Trophoblast cell (in vitro differentiated cells and primary cell): Measurements from ENCODE around the gene TRIM9.

ENCODE experiments used
- DNase-seq, 2 donors: peaks; one replicate each; pipeline ENCODE4 v3.0.0-alpha.2; 2016
- H2AFZ ChIP-seq: 2 replicates; pipeline ENCODE4 v1.6.1; 2013; ENCODE audit warnings: low read length, moderate library complexity, mild to moderate bottlenecking; ENCODE audit not compliant: insufficient read depth, poor library complexity
- H2AK5ac ChIP-seq: 2 replicates; pipeline ENCODE4 v1.6.1; 2013; ENCODE audit warnings: mild to moderate bottlenecking, low read length
- H2BK120ac ChIP-seq: 2 replicates; pipeline ENCODE4 v1.6.1; 2013; ENCODE audit warnings: low read length, mild to moderate bottlenecking, moderate library complexity; ENCODE audit not compliant: insufficient read depth, poor library complexity
- H2BK12ac ChIP-seq: 2 replicates; pipeline ENCODE4 v1.6.1; 2013; ENCODE audit warnings: mild to moderate bottlenecking, low read length, moderate library complexity
- H2BK5ac ChIP-seq: 2 replicates; pipeline ENCODE4 v1.6.1; 2013; ENCODE audit warnings: low read length, low read depth, moderate library complexity, mild to moderate bottlenecking; ENCODE audit not compliant: poor library complexity
- H3K14ac ChIP-seq: 2 replicates; pipeline ENCODE4 v1.6.1; 2013; ENCODE audit warnings: mild to moderate bottlenecking, low read length
- H3K18ac ChIP-seq: 2 replicates; pipeline ENCODE4 v1.6.1; 2013; ENCODE audit warnings: mild to moderate bottlenecking, low read length
- H3K23ac ChIP-seq: 2 replicates; pipeline ENCODE4 v1.6.1; 2013; ENCODE audit warnings: low read length
- H3K27ac ChIP-seq: 2 replicates; pipeline ENCODE4 v1.5.1; 2013; ENCODE audit warnings: low read depth, mild to moderate bottlenecking, inconsistent platforms, low read length, moderate library complexity
- H3K27me3 ChIP-seq: 2 replicates; pipeline ENCODE4 v1.6.1; 2013; ENCODE audit warnings: inconsistent platforms, mild to moderate bottlenecking, low read length, moderate library complexity; ENCODE audit not compliant: insufficient read depth
- H3K36me3 ChIP-seq, 2 experiments: 1 replicate in 1 of 2; 2 replicates in 1 of 2; pipeline ENCODE4 v1.6.1; 2013; ENCODE audit warnings: low read length in 2 of 2, mild to moderate bottlenecking in 2 of 2, moderate library complexity in 1 of 2; ENCODE audit not compliant: insufficient read depth in 2 of 2, control insufficient read depth in 1 of 2
- H3K4ac ChIP-seq: 2 replicates; pipeline ENCODE4 v1.6.1; 2013; ENCODE audit warnings: low read depth, mild to moderate bottlenecking, low read length, moderate library complexity
- H3K4me1 ChIP-seq, 2 experiments: 1 replicate in 1 of 2; 2 replicates in 1 of 2; pipeline ENCODE4 v1.6.1; 2013; ENCODE audit warnings: low read length in 2 of 2, mild to moderate bottlenecking in 2 of 2, moderate library complexity in 1 of 2; ENCODE audit not compliant: insufficient read depth in 2 of 2, control insufficient read depth in 1 of 2
- H3K4me2 ChIP-seq: 2 replicates; pipeline ENCODE4 v1.6.1; 2013; ENCODE audit warnings: inconsistent platforms, mild to moderate bottlenecking, low read length, moderate library complexity
- H3K4me3 ChIP-seq: 2 replicates; pipeline ENCODE4 v1.5.1; 2013; ENCODE audit warnings: mild to moderate bottlenecking, low read depth, low read length, inconsistent platforms
- H3K79me1 ChIP-seq: one replicate; pipeline ENCODE4 v1.6.1; 2013; ENCODE audit warnings: low read length
- H3K79me2 ChIP-seq: 2 replicates; pipeline ENCODE4 v1.6.1; 2013; ENCODE audit warnings: low read length, mild to moderate bottlenecking; ENCODE audit not compliant: control insufficient read depth, insufficient read depth, poor library complexity
- H3K9ac ChIP-seq: 2 replicates; pipeline ENCODE4 v1.6.1; 2013; ENCODE audit warnings: mild to moderate bottlenecking, low read length
- H3K9me3 ChIP-seq: 2 replicates; pipeline ENCODE4 v1.6.1; 2013; ENCODE audit warnings: low read depth, mild to moderate bottlenecking, control low read depth, inconsistent platforms, low read length; ENCODE audit not compliant: insufficient read depth
- H4K12ac ChIP-seq: 2 replicates; pipeline ENCODE4 v1.6.1; 2013; ENCODE audit warnings: low read depth, mild to moderate bottlenecking, low read length, moderate library complexity
- H4K8ac ChIP-seq: 2 replicates; pipeline ENCODE4 v1.6.1; 2013; ENCODE audit warnings: low read depth, mild to moderate bottlenecking, low read length, moderate library complexity
- H4K91ac ChIP-seq: one replicate; pipeline ENCODE4 v1.6.1; 2013; ENCODE audit warnings: low read depth, mild to moderate bottlenecking, low read length, moderate library complexity
- WGBS: extraction: QIAGEN DNeasy Blood & Tissue Kit; methylation state at CpG from one replicate; pipeline ENCODE4 v1.1.7; 2013; ENCODE audit warnings: missing lambda C conversion rate; ENCODE audit not compliant: insufficient read length, insufficient coverage; ENCODE audit errors: extremely low coverage; 5-methylcytosine and 5-hydroxymethylcytosine counted together

Gene TRIM9

DNA sequence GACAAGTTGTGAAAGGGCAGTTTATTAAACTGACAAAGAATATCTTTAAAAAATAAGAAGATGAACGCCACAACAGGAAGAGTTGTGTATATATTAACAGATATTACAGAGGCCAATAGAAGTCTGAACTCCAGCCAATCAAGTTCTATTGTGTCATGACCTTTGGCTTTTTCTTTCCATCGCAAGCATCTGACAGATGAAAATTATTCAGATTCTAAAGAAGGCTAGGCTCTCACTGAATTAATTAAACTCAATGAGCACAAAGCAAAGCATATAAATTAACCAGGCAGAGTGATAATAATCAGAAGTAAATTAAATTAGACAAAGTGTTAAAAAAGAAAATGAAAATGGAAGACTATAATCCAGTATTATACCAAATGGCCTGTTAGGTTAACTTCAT lies 88.6 kb downstream of the TRIM9 start:
- Histone ChIP-seq H4K12ac (no peak overlapping the region), H3K23ac (no peak overlapping the region), H2AK5ac (no peak overlapping the region), H3K79me2 (no peaks in the 10 kb centered on the region), H4K8ac (no peak overlapping the region), H2BK5ac (no peak overlapping the region), H3K9ac (no peak overlapping the region), H3K4me2 (no peak overlapping the region), H3K14ac (no peak overlapping the region), H3K79me1 (no peaks in the 10 kb centered on the region), H3K36me3 (no peaks in the 10 kb centered on the region), H3K18ac (no peak overlapping the region), H3K27me3 (no peaks in the 10 kb centered on the region), H3K4ac (no peak overlapping the region), H4K91ac (no peak overlapping the region), H3K4me3 (no peak overlapping the region), H3K9me3 (no peaks in the 10 kb centered on the region), H2BK120ac (no peak overlapping the region), H3K27ac (no peak overlapping the region), H2BK12ac (no peak overlapping the region), H3K4me1 (peaks cover 0 to 5% of the 10 kb centered on the region in 2 experiments), H2AFZ (no peak overlapping the region)
- WGBS: no CpG with 5 or more reads among the region's 2 CpGs
- peak in 1 of 2 donors; percentile 5 for DNase-seq

DNA sequence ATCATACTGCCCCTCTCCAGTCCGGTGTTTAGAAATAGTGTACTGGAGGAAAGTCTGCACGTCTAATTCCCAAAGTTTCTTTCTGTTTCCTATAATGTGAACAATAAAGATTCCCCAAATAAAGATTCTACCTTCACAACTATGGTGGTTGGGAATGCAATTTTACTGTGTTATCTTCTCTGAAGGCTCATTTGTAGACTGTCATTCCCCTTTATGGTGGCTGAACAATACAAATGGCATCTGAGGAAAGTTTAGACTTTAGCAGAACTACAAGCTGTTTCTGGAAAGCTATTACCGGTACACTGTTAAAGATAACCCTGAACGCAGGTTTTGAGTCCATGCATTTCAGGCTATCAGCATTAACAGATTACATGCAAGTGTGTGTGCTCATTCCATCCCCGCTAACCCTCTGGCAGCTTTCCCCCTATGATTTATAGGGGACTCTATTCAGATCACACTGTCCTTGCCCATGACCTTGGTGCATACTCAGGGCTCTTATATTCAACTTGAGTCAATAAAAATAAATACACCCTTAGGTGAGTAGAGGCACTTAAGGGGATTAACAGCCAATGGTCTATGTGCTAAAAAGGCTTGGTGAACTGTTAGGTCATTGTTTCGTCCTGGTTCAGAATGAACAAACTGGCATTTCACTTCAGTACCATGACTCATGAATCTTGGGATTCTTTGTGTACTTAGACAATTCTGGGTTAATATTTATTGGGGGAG lies 89.9 kb downstream of the TRIM9 start:
- Histone ChIP-seq H3K9me3 (no peaks in the 10 kb centered on the region), H2BK5ac (no peak overlapping the region)

DNA sequence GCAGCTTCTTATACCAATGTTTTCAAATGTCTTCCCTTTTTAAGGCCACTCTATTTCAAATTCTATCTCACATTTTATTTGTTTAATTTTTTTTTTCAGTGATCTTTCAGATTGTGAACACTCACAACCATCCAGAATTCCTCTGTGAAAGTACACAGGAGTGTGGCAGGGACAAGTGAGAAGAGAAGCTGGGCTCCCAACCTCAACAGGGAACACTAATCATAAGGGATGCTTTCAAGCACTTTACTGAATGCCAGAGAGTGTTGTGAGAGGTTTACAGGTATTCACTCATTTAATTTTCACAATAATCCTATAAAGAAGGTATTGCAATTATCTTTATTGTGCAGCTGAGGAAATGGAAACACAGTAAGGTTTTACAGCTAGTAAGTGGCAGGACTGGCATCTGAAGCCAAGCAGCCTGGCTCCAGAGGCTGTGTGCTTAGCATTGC lies 90.5 kb downstream of the TRIM9 start:
- Histone ChIP-seq H3K9ac (no peak overlapping the region), H3K4me2 (no peak overlapping the region), H3K79me2 (no peaks in the 10 kb centered on the region), H3K18ac (no peak overlapping the region), H2BK12ac (no peak overlapping the region), H2AFZ (no peak overlapping the region), H2BK120ac (no peak overlapping the region), H3K14ac (no peak overlapping the region), H3K4me3 (no peak overlapping the region), H4K8ac (no peak overlapping the region), H4K91ac (no peak overlapping the region), H3K36me3 (no peaks in the 10 kb centered on the region), H3K23ac (no peak overlapping the region), H2BK5ac (no peak overlapping the region), H3K79me1 (no peaks in the 10 kb centered on the region), H2AK5ac (no peak overlapping the region), H3K27ac (no peak overlapping the region), H3K27me3 (no peaks in the 10 kb centered on the region), H3K4ac (no peak overlapping the region), H3K4me1 (peaks cover 0 to 5% of the 10 kb centered on the region in 2 experiments), H3K9me3 (no peaks in the 10 kb centered on the region), H4K12ac (no peak overlapping the region)
- no peak for DNase-seq

More for the DNA sequence above, 89.9 kb downstream of the TRIM9 start:
- H2BK12ac ChIP-seq: no peak overlapping the region
- no peak overlapping the region for H3K4ac ChIP-seq
- no peak overlapping the region for H4K91ac ChIP-seq
- H3K4me3 ChIP-seq: no peak overlapping the region
- H3K14ac ChIP-seq: no peak overlapping the region
- H3K9ac ChIP-seq: no peak overlapping the region
- no peak overlapping the region for H3K27ac ChIP-seq
- H3K18ac ChIP-seq: no peak overlapping the region
- no peak overlapping the region for H2AK5ac ChIP-seq
- no peak overlapping the region for H3K23ac ChIP-seq
- H3K36me3 ChIP-seq: no peaks in the 10 kb centered on the region
- H3K79me2 ChIP-seq: no peaks in the 10 kb centered on the region
- H3K27me3 ChIP-seq: no peaks in the 10 kb centered on the region
- no peak overlapping the region for H2AFZ ChIP-seq
- no peak overlapping the region for H4K12ac ChIP-seq
- H3K4me1 ChIP-seq: peaks cover 0 to 5% of the 10 kb centered on the region in 2 experiments
- H2BK120ac ChIP-seq: no peak overlapping the region
- peak in 1 of 2 donors; percentile 54 for DNase-seq
- no peak overlapping the region for H3K4me2 ChIP-seq
- H3K79me1 ChIP-seq: no peaks in the 10 kb centered on the region
- no peak overlapping the region for H4K8ac ChIP-seq
- WGBS: no CpG with 5 or more reads among the region's 6 CpGs

GRCh38 chr14:51002406-51002999 lies 92.4 kb downstream of the TRIM9 start:
- H4K8ac ChIP-seq: no peak overlapping the region
- H2BK120ac ChIP-seq: no peak overlapping the region
- H4K12ac ChIP-seq: no peak overlapping the region
- no peak overlapping the region for H3K4ac ChIP-seq
- no peak overlapping the region for H3K14ac ChIP-seq
- H3K18ac ChIP-seq: no peak overlapping the region
- no peak overlapping the region for H2AK5ac ChIP-seq
- H2BK12ac ChIP-seq: no peak overlapping the region
- peaks cover 3% of the 10 kb centered on the region for H3K79me1 ChIP-seq
- H3K4me2 ChIP-seq: no peak overlapping the region
- H4K91ac ChIP-seq: no peak overlapping the region
- no peak overlapping the region for H3K27ac ChIP-seq
- H2BK5ac ChIP-seq: no peak overlapping the region
- H3K23ac ChIP-seq: no peak overlapping the region
- no CpG with 5 or more reads among the region's 5 CpGs for WGBS
- H3K4me1 ChIP-seq: peaks cover 4 to 9% of the 10 kb centered on the region in 2 experiments
- H3K36me3 ChIP-seq: no peaks in the 10 kb centered on the region
- no peaks in the 10 kb centered on the region for H3K9me3 ChIP-seq
- H3K79me2 ChIP-seq: no peaks in the 10 kb centered on the region
- no peak overlapping the region for H3K9ac ChIP-seq
- no peak overlapping the region for H2AFZ ChIP-seq
- no peak for DNase-seq
- no peaks in the 10 kb centered on the region for H3K27me3 ChIP-seq
- no peak overlapping the region for H3K4me3 ChIP-seq
